WTC11 (cell line): ENCODE results near the gene JMJD6.

ENCODE experiments used
- CTCF ChIP-seq: fragments of 200-600 bp; IDR thresholded peaks from 2 replicates; pipeline ENCODE4 v1.8.0; 2022; ENCODE audit warnings: antibody characterized with exemption
- JUN ChIP-seq: sonication (generic); formaldehyde crosslinking; IDR thresholded peaks from 2 replicates; pipeline ENCODE4 v1.8.0; 2023; ENCODE audit warnings: mild to moderate bottlenecking, missing genetic modification reagents
- MAX ChIP-seq: sonication (generic); formaldehyde crosslinking; IDR thresholded peaks from 2 replicates; pipeline ENCODE4 v1.8.0; 2022; ENCODE audit warnings: mild to moderate bottlenecking, missing genetic modification reagents
- MYBL2 ChIP-seq: sonication (generic); formaldehyde crosslinking; IDR thresholded peaks from 2 replicates; pipeline ENCODE4 v1.8.1; 2023; ENCODE audit warnings: mild to moderate bottlenecking, moderate library complexity, missing genetic modification reagents
- NFATC4 ChIP-seq: fragments of 250-450 bp; sonication (Bioruptor Pico); IDR thresholded peaks from 2 replicates; pipeline ENCODE4 v1.9.0; 2021; ENCODE audit warnings: mild to moderate bottlenecking
- NR2C2 ChIP-seq: sonication (generic); formaldehyde crosslinking; IDR thresholded peaks from 2 replicates; pipeline ENCODE4 v1.8.0; 2022; ENCODE audit warnings: mild to moderate bottlenecking, missing genetic modification reagents
- NR3C1 ChIP-seq: sonication (generic); formaldehyde crosslinking; conservative IDR thresholded peaks from 2 replicates; pipeline ENCODE4 v1.8.1; 2023; ENCODE audit warnings: low read depth, mild to moderate bottlenecking, missing genetic modification reagents
- ZNF121 ChIP-seq: sonication (generic); formaldehyde crosslinking; IDR thresholded peaks from 2 replicates; pipeline ENCODE4 v1.8.0; 2023; ENCODE audit warnings: missing genetic modification reagents
- ZNF512 ChIP-seq: sonication (generic); formaldehyde crosslinking; IDR thresholded peaks from 2 replicates; pipeline ENCODE4 v1.8.1; 2022; ENCODE audit warnings: missing genetic modification reagents, borderline replicate concordance
- TF ChIP-seq, protein P1 (sequence below): sonication (generic); formaldehyde crosslinking; IDR thresholded peaks from 2 replicates; pipeline ENCODE4 v1.8.0; 2022; ENCODE audit warnings: missing genetic modification reagents
- TF ChIP-seq, protein P2 (sequence below): sonication (generic); formaldehyde crosslinking; IDR thresholded peaks from 2 replicates; pipeline ENCODE4 v1.8.1; 2022; ENCODE audit warnings: low read depth, missing genetic modification reagents, borderline replicate concordance
- TF ChIP-seq, protein P3 (sequence below): sonication (generic); formaldehyde crosslinking; IDR thresholded peaks from 2 replicates; pipeline ENCODE4 v1.8.1; 2023; ENCODE audit warnings: mild to moderate bottlenecking, missing genetic modification reagents
- TF ChIP-seq, protein P4 (sequence below): sonication (generic); formaldehyde crosslinking; IDR thresholded peaks from 2 replicates; pipeline ENCODE4 v1.8.0; 2022; ENCODE audit warnings: mild to moderate bottlenecking, missing genetic modification reagents

DNA sequence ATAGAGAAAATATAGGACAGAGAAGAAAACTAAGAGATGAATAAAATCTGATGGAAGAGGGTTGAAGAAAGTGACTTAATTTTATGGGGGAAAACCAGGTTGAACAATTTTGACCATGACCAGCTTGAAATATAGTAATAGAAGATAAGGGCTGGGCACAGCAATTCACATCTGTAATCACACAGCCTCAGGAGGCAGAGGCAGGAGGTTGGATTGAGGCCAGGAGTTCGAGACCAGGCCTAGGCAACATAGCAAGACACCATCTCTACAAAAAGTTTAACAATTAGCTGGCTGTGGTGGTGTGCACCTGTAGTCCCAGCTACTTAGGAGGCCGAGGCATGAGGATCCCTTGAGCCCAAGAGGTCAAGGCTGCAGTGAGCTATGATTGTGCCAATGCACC, 24.3 kb downstream of the JMJD6 start:
- TF ChIP-seq NFATC4 (CRISPR knock-in tag) (no peak), ZNF512 (CRISPR knock-in tag) (no peak), CTCF (no peak), NR2C2 (CRISPR knock-in tag) (no peak), JUN (no peak), MYBL2 (CRISPR knock-in tag) (no peak), MAX (CRISPR knock-in tag) (no peak), ZNF121 (no peak), NR3C1 (CRISPR knock-in tag) (no peak)
- TF ChIP-seq, protein P1, sequence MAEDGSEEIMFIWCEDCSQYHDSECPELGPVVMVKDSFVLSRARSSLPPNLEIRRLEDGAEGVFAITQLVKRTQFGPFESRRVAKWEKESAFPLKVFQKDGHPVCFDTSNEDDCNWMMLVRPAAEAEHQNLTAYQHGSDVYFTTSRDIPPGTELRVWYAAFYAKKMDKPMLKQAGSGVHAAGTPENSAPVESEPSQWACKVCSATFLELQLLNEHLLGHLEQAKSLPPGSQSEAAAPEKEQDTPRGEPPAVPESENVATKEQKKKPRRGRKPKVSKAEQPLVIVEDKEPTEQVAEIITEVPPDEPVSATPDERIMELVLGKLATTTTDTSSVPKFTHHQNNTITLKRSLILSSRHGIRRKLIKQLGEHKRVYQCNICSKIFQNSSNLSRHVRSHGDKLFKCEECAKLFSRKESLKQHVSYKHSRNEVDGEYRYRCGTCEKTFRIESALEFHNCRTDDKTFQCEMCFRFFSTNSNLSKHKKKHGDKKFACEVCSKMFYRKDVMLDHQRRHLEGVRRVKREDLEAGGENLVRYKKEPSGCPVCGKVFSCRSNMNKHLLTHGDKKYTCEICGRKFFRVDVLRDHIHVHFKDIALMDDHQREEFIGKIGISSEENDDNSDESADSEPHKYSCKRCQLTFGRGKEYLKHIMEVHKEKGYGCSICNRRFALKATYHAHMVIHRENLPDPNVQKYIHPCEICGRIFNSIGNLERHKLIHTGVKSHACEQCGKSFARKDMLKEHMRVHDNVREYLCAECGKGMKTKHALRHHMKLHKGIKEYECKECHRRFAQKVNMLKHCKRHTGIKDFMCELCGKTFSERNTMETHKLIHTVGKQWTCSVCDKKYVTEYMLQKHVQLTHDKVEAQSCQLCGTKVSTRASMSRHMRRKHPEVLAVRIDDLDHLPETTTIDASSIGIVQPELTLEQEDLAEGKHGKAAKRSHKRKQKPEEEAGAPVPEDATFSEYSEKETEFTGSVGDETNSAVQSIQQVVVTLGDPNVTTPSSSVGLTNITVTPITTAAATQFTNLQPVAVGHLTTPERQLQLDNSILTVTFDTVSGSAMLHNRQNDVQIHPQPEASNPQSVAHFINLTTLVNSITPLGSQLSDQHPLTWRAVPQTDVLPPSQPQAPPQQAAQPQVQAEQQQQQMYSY (CRISPR knock-in tag) = no peak
- TF ChIP-seq, protein P2, sequence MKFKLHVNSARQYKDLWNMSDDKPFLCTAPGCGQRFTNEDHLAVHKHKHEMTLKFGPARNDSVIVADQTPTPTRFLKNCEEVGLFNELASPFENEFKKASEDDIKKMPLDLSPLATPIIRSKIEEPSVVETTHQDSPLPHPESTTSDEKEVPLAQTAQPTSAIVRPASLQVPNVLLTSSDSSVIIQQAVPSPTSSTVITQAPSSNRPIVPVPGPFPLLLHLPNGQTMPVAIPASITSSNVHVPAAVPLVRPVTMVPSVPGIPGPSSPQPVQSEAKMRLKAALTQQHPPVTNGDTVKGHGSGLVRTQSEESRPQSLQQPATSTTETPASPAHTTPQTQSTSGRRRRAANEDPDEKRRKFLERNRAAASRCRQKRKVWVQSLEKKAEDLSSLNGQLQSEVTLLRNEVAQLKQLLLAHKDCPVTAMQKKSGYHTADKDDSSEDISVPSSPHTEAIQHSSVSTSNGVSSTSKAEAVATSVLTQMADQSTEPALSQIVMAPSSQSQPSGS = no peak
- TF ChIP-seq, protein P3, sequence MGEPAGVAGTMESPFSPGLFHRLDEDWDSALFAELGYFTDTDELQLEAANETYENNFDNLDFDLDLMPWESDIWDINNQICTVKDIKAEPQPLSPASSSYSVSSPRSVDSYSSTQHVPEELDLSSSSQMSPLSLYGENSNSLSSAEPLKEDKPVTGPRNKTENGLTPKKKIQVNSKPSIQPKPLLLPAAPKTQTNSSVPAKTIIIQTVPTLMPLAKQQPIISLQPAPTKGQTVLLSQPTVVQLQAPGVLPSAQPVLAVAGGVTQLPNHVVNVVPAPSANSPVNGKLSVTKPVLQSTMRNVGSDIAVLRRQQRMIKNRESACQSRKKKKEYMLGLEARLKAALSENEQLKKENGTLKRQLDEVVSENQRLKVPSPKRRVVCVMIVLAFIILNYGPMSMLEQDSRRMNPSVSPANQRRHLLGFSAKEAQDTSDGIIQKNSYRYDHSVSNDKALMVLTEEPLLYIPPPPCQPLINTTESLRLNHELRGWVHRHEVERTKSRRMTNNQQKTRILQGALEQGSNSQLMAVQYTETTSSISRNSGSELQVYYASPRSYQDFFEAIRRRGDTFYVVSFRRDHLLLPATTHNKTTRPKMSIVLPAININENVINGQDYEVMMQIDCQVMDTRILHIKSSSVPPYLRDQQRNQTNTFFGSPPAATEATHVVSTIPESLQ (CRISPR knock-in tag) = no peak
- TF ChIP-seq, protein P4, sequence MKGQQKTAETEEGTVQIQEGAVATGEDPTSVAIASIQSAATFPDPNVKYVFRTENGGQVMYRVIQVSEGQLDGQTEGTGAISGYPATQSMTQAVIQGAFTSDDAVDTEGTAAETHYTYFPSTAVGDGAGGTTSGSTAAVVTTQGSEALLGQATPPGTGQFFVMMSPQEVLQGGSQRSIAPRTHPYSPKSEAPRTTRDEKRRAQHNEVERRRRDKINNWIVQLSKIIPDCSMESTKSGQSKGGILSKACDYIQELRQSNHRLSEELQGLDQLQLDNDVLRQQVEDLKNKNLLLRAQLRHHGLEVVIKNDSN (CRISPR knock-in tag) = no peak
